HL-60 (cell line): ENCODE data around the gene TMEM141.

Experiments
- GABPA ChIP-seq: IDR thresholded peaks from 2 replicates; pipeline ENCODE4 v1.6.1; 2012; ENCODE audit warnings: low read depth
- POLR2AphosphoS5 ChIP-seq: IDR thresholded peaks from 2 replicates; pipeline ENCODE4 v1.6.1; 2012; ENCODE audit warnings: low read depth
- SPI1 ChIP-seq: IDR thresholded peaks from 2 replicates; pipeline ENCODE4 v1.6.1; 2012; ENCODE audit warnings: low read depth, mild to moderate bottlenecking, borderline replicate concordance
- TF ChIP-seq, protein P1 (sequence below): IDR thresholded peaks from one replicate; pipeline ENCODE4 v1.5.1; 2011; ENCODE audit warnings: low read length, control low read depth, inconsistent platforms; ENCODE audit not compliant: insufficient read depth
- TF ChIP-seq, protein P2 (sequence below): IDR thresholded peaks from 2 replicates; pipeline ENCODE4 v1.6.1; 2012; ENCODE audit warnings: low read depth; ENCODE audit not compliant: insufficient replicate concordance

DNA sequence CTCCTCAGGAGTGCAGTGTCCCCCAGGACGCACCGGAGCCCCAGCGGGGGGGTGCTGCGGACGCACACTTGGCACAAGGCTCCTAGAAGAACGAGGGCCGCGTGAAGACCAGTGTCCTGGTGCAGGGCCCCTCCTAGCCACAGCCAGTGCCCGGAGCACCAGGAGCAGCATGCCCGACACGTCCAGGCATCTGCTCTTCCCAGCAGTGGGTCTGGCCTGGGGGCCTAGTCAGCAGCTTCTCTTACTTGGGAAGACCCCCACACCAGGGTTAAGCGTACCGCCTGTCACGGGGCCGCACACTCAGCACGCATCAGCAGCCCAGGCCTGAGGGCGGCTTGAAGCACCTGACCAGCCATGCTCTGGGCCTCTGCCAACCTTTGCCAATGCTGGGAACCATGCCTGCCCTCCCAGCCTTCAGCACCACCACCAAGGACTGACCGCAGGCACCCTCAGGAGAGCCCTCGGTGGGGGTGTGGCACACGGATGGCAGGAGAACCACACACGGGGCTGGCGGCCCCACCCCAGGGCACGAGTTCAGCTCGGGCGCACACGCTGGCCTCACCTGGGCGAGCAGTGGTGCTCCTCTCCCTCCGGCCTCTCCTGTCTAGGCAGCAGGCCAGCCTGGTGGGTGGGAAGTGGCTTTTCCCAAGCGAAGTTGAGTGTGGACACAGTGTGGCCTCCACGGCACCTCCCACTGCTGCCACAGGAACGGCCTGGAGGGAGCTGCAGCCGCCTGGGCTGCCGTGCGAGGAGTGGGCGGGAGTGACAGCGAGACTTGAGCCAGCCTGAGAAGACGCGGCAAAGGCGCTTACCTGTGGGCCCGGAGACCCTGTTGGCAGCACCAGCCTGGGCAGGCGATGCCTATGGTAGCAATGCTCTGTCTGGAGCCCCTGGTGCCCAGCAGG lies 39.1 kb downstream of the TMEM141 start:
- TF ChIP-seq, protein P1, sequence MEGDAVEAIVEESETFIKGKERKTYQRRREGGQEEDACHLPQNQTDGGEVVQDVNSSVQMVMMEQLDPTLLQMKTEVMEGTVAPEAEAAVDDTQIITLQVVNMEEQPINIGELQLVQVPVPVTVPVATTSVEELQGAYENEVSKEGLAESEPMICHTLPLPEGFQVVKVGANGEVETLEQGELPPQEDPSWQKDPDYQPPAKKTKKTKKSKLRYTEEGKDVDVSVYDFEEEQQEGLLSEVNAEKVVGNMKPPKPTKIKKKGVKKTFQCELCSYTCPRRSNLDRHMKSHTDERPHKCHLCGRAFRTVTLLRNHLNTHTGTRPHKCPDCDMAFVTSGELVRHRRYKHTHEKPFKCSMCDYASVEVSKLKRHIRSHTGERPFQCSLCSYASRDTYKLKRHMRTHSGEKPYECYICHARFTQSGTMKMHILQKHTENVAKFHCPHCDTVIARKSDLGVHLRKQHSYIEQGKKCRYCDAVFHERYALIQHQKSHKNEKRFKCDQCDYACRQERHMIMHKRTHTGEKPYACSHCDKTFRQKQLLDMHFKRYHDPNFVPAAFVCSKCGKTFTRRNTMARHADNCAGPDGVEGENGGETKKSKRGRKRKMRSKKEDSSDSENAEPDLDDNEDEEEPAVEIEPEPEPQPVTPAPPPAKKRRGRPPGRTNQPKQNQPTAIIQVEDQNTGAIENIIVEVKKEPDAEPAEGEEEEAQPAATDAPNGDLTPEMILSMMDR: no peak
- TF ChIP-seq POLR2AphosphoS5: no peak
- TF ChIP-seq, protein P2, sequence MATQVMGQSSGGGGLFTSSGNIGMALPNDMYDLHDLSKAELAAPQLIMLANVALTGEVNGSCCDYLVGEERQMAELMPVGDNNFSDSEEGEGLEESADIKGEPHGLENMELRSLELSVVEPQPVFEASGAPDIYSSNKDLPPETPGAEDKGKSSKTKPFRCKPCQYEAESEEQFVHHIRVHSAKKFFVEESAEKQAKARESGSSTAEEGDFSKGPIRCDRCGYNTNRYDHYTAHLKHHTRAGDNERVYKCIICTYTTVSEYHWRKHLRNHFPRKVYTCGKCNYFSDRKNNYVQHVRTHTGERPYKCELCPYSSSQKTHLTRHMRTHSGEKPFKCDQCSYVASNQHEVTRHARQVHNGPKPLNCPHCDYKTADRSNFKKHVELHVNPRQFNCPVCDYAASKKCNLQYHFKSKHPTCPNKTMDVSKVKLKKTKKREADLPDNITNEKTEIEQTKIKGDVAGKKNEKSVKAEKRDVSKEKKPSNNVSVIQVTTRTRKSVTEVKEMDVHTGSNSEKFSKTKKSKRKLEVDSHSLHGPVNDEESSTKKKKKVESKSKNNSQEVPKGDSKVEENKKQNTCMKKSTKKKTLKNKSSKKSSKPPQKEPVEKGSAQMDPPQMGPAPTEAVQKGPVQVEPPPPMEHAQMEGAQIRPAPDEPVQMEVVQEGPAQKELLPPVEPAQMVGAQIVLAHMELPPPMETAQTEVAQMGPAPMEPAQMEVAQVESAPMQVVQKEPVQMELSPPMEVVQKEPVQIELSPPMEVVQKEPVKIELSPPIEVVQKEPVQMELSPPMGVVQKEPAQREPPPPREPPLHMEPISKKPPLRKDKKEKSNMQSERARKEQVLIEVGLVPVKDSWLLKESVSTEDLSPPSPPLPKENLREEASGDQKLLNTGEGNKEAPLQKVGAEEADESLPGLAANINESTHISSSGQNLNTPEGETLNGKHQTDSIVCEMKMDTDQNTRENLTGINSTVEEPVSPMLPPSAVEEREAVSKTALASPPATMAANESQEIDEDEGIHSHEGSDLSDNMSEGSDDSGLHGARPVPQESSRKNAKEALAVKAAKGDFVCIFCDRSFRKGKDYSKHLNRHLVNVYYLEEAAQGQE: no peak
- no peak for TF ChIP-seq SPI1
- no peak for TF ChIP-seq GABPA
